Brain pericyte (primary cell): ENCODE results near the gene SLC6A3.

Experiments used
- DNase-seq: peaks from one replicate; pipeline ENCODE4 v3.0.0-alpha.2; 2012; ENCODE audit warnings: low read depth, low spot score

SLC6A3 gene

DNA sequence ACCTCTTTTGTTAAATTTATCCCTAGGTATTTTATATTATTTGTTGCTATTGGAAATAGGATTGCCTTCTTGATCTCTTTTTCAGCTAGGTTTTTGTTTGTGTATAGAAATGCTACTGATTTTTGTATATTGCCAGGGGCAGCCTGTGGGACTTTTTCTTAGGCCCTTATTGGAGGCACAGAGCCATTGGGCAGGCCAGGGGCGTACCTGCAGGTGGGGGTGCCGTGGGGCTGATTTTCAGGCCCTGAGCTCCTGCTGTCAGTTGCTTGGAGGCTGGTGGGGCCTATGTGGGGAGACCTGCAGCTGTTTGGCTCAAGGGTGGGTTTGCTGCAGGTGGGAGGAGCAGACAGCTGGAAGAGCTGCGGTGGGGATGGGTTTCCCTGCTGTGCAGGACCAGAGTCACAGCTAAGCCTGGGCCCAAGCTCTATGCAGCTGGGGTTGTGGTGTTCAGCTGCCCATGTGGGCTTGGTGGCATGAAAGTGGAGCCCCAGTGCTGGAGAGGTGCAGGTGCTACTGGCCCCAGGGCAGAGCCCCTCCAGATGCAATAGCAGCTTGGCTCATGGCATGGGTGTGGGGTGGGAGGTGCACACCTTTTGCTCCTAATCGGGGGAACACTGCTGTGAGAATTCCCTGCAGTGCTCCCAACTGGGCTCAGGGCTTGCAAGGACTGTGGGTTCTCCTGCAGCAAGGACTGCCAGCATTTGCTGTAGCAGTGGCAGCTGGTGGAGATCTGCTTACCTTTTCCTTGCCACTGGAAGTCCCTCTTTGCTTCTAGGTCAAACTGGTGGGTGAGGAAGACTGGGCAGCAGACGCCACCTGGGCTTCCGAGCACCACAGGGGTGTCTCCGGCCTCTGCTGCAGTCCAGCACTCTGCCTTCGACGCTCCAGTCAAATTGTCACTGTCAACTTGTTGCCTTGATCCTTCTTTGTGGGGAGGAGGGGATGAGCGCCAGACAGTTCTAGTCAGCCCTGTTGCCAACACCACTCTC lies 92.7 kb downstream of the SLC6A3 start:
- DNase-seq: no peak

GRCh38 chr5:1351156-1351555 lies 94.1 kb downstream of the SLC6A3 start:
- DNase-seq: no peak

DNA sequence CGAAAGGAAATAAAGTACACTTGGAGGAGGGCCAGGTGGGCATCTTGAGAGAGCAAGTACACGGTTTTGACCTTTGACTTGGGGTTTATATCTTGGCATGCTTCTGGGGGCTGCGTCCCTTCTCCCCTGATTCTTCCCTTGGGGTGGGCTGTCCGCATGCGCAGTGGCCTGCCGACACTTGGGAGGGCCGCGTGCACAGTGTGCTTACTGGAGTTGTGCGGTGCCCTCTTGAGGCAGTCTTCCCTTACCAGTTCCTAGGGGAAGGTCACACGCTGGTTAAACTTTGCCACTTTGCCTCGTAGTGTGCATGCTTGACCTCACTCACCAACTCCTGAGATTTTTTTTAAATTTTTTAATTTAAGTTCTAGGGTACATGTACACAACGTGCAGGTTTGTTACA lies 96.0 kb downstream of the SLC6A3 start:
- no peak for DNase-seq

DNA sequence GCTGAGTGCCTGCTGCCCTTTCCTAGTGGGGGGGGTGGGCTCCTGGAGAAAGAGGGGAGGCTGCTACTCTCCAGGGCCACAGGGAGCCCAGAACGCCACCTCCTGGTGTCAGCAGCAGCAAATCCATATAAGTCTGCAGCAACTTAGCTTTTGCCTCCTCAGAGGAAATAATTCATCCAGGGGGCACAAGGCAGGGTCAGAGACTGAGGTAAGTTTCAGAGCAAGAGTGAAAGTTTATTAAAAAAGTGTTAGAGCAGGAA lies 96.3 kb downstream of the SLC6A3 start:
- no peak for DNase-seq

DNA sequence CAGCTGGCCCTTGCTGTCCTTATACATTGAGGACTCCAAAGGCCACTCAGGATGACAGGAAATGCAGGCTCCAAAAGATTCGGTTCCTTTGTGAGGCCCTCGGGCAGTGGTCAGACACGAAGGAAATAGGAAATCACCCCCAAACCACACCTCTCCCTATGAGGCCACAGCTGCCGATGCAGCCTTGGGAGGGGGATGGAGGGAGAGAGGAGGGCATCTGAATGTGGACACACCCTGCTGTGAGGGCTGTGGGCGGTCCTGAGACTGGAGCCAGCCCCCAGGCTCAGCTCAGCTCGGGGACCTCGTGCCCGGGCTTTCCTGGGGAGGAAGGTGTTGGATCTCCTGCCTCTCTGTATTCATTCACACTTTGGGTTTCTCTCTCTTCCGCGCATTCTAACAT lies 97.7 kb downstream of the SLC6A3 start:
- no peak for DNase-seq

DNA sequence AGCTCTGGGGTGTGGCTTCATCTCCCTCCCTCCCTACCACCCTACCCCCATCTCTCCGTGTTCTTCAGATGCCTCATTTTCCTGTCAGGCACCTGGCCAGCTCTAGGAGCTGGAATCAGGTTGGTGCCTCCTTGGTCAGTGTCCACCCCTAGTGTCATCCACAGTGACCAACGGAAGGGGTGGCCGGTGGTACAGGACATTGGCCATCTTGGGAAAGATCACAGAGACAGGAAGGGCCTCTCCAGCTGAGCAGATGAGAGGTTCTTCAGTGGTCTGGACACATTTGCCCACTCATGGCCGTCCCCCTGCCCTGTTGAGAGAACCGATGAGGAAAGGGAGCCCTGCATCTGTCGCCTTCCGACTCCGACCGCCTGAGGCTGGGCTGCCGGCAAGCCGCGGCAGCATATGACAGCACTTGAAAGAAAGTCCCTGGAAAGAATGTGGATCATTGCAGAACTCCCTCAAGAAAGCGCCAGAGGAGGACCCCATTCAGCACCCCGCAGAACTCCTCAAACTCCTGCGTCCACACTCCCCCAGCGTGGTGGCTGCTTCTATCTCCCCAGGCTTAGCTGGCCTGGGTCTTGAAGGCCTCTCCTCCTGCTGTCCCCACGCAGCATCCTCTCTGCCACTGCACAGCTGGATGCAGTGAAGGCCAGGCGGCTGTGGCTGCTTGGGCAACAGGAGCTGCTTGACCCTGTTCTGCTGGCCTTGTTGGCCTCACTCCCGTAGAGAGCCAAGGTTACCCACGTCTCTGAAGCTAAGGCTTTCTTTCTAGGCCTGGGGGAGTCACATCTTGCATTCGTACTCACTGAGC lies 98.4 kb downstream of the SLC6A3 start:
- no peak for DNase-seq

DNA sequence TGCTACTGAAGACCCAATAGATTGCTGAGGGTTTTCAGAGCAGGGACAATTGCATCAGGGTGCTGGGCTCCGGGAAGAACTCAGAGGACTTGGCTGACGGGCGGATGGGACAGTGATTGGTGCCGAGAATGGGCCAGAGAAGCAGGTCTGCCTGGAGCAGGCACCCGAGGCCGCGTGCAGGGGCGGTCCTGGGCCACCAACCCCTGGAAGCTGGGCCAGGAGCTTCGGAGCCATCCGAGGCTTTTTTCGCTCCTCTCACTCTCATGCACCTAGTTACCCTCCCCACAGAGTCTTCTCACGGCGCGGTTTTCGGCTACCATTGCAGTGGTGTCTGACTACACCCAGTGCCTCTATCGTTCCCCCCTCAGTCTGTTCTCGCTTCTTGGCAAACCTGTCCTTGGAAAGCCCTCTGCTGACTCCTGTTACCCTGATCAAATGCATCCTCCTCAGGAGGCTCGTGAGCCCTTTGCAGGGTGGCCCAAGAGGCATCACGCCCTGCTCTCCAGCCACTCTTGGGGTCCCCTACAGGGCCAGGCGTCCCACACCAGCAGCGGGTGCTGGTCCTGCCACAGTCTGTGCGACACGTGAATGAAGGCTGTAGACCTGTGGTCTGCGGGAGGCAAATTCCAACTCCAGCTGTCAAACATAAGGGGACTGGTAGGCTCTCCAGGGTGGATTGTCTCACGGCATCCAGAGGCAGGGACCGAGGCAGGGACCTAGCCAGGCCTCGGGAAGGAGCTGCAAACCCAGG lies 99.2 kb downstream of the SLC6A3 start:
- DNase-seq: no peak

DNA sequence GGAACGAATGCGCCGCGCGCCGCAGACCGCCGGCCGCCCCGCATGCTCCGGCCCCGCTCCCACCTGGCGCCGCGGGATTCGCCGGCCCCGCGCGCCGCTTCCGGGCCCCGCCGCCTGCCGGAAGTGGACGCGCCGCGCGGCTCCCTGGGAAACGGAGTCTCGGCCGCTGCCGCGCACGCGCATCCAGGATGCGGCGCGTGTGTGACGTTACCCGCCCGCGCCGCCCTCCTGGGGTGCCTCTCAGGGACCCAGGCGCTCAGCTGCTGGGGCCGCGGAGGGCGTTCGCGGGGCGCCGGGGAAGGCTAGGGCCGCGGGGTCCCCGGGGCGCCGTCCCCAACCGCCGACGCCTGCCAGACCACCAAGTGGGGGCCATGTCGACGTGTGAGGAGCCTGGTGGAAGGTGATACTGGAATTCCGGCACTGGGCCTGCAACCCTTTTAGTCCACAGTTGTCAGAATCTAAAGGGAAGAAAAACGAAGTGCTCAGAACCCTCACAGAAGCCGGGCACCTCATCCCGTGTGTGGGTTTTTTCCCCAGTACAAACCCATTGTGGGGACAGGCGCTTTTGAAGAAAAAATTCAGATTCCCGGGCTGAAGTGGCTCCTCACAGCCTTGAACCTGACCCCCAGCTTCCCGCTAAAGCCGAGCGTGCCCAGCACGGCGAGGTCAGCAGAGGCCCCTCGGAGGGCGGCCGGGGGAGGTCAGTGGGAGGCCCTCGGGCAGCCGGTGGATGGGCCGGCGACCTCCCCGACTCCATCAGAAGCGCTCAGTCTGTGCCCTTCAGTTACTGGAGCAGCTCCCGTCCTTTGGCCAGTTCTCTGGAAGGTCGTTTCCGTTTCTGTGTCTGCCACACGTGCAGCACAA lies 100.0 kb downstream of the SLC6A3 start, which contains the start of gene CLPTM1L:
Gene CLPTM1L, minus strand, starts transcription at position 125 of the 864 bp plus-strand sequence. CDS start 258 bp downstream, outside the sequence.
- DNase-seq: peak; percentile 38

DNA sequence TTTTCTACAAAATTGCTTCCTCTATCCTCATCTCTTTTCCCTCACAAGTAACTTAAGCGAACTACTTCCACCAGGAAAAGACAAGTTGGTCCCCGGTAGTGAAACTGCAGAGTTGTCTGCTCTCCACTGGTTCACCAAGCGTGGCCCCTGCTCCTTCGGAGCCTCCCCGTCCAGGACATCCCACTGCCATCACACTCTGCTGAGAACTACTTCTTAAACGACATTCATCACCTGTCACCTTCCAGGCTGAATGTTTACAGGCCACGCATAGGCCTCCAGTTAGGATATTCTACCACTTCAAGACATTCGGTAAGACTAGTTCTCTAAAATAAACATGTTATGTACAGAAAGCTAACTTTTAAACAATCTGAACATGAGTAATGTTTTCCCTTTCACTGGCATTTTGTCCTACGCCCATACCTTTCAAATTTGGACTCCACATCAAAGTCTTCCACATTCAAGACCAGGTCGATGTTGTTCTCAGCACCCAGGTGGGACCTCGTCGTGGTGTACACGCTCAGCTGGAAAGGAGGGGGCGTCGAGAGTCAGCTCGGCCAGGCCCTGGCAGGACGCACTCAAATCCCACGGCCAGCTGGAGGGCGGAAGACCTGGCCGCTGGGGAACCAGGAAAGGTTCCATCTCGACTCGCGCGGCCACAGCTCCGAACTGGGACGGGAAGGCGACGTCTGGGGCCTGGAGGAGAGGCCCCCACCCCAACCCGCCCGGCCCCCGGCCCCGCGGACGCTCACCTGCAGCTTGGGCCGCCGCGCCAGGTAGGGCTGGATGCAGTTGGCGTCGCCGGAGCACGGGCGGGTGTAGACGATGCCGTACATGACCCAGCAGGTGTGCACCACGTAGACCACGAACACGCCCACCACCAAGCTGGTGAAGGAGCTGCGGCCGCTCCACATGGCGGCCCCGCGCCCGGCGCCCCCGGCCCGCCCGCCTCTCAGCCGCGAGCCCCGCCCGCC lies 101.0 kb downstream of the SLC6A3 start:
- DNase-seq: no peak

DNA sequence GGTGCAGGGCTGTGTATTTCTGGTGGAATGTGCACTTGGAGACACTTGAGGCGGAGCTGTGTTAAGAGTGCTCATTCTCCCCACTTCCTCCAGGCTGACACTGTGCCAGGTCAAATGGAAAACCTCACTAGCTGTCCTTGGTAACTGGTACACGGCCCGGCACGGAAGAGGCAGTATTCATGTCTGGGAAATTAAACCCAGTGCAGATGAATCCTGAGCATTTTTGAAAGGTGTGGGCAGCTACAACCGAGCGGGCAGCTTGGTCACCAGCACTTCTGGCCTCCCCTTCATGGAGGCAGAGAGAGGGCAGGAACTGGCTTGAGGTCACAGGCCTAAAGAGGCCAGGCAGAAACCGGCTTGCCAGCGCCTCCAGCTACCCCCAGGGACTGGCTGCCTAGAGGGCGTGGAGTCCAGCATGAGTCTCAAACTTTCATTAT lies 101.9 kb downstream of the SLC6A3 start:
- no peak for DNase-seq
